ENCODE measurements around the gene PLBD2.

- no peak for TF ChIP-seq CTCF (IDR thresholded peaks at IDR 0.05; ENCODE audit: insufficient read depth, low read length, poor library complexity, severe bottlenecking)
- no peak for TF ChIP-seq EZH2phosphoT487 (conservative IDR thresholded peaks at IDR 0.05; ENCODE audit: low read length)
These were observed 28.5 kb upstream of the PLBD2 start for GRCh38 chr12:113329791-113330417.
